ENCODE measurements around the gene NUTF2.
A peak's percentile ranks its signal among the peaks of the same experiment; 100 is the strongest.

GRCh38 chr16:67846320-67847063 is at the start of gene NUTF2:
- peak in 2 of 6 experiments; percentile 7 to 41 for TF ChIP-seq CTCF (IDR thresholded peaks at IDR 0.05)
- peak in 1 of 2 donors; percentile 69 for TF ChIP-seq POLR2A (IDR thresholded peaks at IDR 0.05)

All from thyroid gland (tissue), 4 donors.